HG03457 (cell line): Measurements from ENCODE around the gene TARS3.

Experiments used
- ATAC-seq: cut with Tn5 transposase; IDR thresholded peaks from one replicate; pipeline ENCODE4 v1.9.1; 2021; ENCODE audit warnings: moderate number of reproducible peaks; ENCODE audit not compliant: unreplicated experiment

The TARS3 gene

DNA sequence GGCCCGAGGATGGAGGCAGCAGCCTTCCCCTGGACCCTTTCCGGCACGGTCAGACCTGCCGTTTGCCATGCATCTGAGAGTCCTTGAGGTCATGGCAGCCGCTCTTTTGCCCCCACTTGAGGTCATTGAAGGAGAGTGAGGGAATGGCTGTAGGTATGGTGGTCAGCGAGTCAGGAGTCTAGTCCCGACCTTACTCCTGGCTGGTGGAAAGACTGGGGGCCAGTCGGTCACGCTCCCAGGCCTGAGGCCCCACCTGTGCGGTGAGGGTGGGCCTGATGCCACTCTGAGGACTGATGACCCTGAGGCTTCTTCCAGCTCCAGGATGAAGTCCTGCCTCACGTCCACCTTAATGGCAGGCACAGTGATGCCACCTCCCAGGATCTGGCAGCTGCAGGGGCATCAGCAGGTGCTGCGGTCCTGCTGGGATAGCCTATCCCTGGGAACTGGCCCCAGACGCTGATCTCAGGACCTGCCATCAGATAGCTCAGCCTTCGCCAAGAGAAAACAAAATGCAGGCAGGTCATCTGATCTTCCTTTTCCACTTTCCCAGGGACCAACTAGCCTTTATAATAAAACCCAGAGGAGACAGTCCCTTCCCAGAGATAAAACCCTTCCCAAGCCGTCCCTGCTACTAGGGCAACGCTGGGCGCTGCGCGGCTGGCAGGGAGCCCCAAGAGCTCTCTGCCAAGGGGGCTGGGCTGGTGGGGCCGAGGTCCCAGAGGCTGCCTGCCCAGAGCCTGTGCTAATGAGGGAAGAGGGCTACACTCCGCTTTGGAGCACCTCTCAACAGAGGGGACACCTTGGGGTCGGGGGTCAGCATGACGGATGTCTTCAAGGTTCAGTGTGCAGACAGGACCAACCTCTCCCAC lies 114.3 kb downstream of the TARS3 start:
- ATAC-seq, result no peak

- ATAC-seq, result no peak
These were observed 116.1 kb downstream of the TARS3 start for GRCh38 chr15:101608201-101608600.

GRCh38 chr15:101607108-101607507 lies 117.2 kb downstream of the TARS3 start:
- no peak for ATAC-seq

DNA sequence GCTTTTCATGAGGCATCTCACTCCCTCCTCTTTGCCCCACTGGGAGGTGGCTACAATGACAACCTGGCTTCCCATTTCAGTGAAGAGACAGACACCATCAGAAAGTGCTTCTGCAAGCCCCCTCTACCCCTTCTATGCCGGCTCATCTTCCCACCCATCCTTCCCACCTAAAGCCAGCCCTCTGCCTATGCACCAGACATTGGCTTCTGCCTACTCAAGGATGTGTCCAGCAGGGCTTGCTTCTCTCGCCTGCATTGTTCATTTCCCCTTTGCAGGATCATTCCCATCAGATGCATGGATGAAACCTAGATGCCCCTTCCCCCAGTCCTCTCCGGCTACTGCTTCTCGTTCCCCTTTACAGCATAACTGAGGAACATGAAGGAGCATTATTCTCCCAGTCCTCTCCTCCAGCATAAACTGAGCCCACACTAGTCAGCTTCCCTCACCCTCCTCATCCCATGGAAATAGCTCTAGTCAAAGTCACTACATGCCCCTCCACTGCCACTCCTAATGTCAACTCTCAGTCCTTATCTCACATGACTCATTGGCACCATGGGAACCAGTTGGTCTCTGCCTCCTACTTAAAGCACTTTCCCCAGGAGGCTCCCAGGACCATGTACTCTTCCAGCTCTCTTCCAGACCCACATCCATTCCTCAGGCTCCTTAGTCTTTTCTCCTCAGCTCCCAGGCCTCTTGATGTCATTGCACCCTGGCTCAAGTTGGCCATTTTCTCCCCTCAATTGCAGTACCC lies 120.0 kb downstream of the TARS3 start:
- ATAC-seq, result no peak
